ENCODE data around the gene XRCC4. TPM values are rescaled to one million over a fixed set of nuclear protein-coding genes. Genes with fewer than 3 reads are reported as not detected.

XRCC4 gene
- total and polyA plus RNA-seq, 2 of the 8 experiments (the other 6 are each of a cell fraction or from before 2014, with no cell fraction given): 3.0 to 8.3 TPM

DNA sequence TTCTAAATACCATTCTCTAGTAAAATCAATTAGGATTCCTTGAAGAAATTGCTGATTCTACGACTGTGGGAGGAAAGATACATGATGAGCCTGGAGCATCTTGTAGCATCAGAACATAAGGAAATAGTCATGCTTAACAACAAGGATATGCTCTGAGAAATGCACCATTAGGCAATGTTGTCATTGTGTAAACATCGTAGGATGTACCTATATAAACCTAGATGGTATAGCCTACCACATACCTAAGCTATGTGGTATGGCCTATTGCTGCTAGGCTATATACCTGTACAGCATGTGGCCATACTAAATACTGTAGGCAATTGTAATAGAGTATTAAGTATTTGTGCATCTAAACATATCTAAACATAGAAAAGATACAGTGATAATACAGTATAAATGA lies 316.8 kb downstream of the XRCC4 start:
- no peaks in the 10 kb centered on the region for H3K27me3 ChIP-seq (replicated peaks in 1 of 4; ENCODE audit: control insufficient read depth in 3 of 4, extremely low read depth in 1 of 4, insufficient read depth in 3 of 4, low read length in 3 of 4)
- POLR2A ChIA-PET (ENCODE audit: partially characterized antibody): no interaction called here
- no peak overlapping the region for H3K18ac ChIP-seq (ENCODE audit: extremely low read depth, low read length)
- no peak for FAIRE-seq
- no peak overlapping the region for H3K4me3 ChIP-seq (ENCODE audit: extremely low read depth in 1 of 4, insufficient read depth in 2 of 4, low read depth in 3 of 4, low read length in 4 of 4)
- no peak overlapping the region for H4K8ac ChIP-seq (ENCODE audit: extremely low read depth, insufficient read depth, low read length)
- no peaks in the 10 kb centered on the region for H3K79me1 ChIP-seq (ENCODE audit: low read depth, low read length)
- H3K4me2 ChIP-seq (ENCODE audit: insufficient read depth in 1 of 2, low read depth in 2 of 2, low read length in 2 of 2): no peak overlapping the region
- H2BK5ac ChIP-seq (ENCODE audit: low read depth, low read length): no peak overlapping the region
- no peak overlapping the region for H4K91ac ChIP-seq (replicated peaks; ENCODE audit: insufficient read length, low read length)
- CTCF ChIA-PET (ENCODE audit: partially characterized antibody): no interaction called here
- TF ChIP-seq ASH2L (IDR thresholded peaks at IDR 0.05; ENCODE audit: low read length) (no peak), POU5F1 (IDR thresholded peaks at IDR 0.05; ENCODE audit: low read depth, low read length) (no peak), GABPA (IDR thresholded peaks at IDR 0.05; ENCODE audit: borderline replicate concordance, insufficient read depth, low read length) (no peak), SIRT6 (IDR thresholded peaks at IDR 0.05; ENCODE audit: low read length) (no peak)
- TF ChIP-seq, protein P1, sequence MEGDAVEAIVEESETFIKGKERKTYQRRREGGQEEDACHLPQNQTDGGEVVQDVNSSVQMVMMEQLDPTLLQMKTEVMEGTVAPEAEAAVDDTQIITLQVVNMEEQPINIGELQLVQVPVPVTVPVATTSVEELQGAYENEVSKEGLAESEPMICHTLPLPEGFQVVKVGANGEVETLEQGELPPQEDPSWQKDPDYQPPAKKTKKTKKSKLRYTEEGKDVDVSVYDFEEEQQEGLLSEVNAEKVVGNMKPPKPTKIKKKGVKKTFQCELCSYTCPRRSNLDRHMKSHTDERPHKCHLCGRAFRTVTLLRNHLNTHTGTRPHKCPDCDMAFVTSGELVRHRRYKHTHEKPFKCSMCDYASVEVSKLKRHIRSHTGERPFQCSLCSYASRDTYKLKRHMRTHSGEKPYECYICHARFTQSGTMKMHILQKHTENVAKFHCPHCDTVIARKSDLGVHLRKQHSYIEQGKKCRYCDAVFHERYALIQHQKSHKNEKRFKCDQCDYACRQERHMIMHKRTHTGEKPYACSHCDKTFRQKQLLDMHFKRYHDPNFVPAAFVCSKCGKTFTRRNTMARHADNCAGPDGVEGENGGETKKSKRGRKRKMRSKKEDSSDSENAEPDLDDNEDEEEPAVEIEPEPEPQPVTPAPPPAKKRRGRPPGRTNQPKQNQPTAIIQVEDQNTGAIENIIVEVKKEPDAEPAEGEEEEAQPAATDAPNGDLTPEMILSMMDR (IDR thresholded peaks at IDR 0.05; ENCODE audit: control extremely low read depth in 1 of 3, insufficient read depth in 1 of 3, low read depth in 1 of 3, low read length in 3 of 3): no peak
- no peaks in the 10 kb centered on the region for H3K23me2 ChIP-seq (ENCODE audit: low read depth, low read length)
- no peak overlapping the region for H2BK20ac ChIP-seq (ENCODE audit: low read length)
- H3K36me3 ChIP-seq (ENCODE audit: control insufficient read depth in 2 of 4, insufficient read depth in 4 of 4, low read length in 3 of 4): no peaks in the 10 kb centered on the region
- H2BK120ac ChIP-seq (replicated peaks; ENCODE audit: low read depth, low read length): no peak overlapping the region
- H3K23ac ChIP-seq (ENCODE audit: insufficient read length): no peak overlapping the region
- no peak overlapping the region for H3K27ac ChIP-seq (ENCODE audit: low read depth, low read length)
- 98% methylated on average over 2 of the region's 2 CpGs; no CpG with 5 or more reads in 1 of the 2 experiments for WGBS, 2 experiments (ENCODE audit: extremely low coverage in 1 of 2, insufficient coverage in 1 of 2, insufficient read length in 1 of 2, insufficient replicate concordance in 2 of 2, low coverage in 1 of 2, low lambda C conversion rate in 2 of 2, missing lambda C conversion rate in 1 of 2)
- no peak overlapping the region for H3K14ac ChIP-seq (ENCODE audit: insufficient read length)
- H3K9ac ChIP-seq (replicated peaks in 1 of 4; ENCODE audit: extremely low read depth in 1 of 4, low read depth in 3 of 4, low read length in 3 of 4): no peak overlapping the region
- no peak overlapping the region for H3K56ac ChIP-seq (replicated peaks; ENCODE audit: insufficient read length, low read depth, low read length)
- no peak overlapping the region for H2AK5ac ChIP-seq (ENCODE audit: low read depth, low read length)
- H2BK15ac ChIP-seq (ENCODE audit: low read length): no peak overlapping the region
- no peaks in the 10 kb centered on the region for H3K9me3 ChIP-seq (ENCODE audit: insufficient read depth in 2 of 2, low read depth in 1 of 2, low read length in 1 of 2)
- H3K79me2 ChIP-seq (ENCODE audit: control insufficient read depth in 1 of 2, insufficient read depth in 2 of 2, low read length in 2 of 2): no peaks in the 10 kb centered on the region
- H4K20me1 ChIP-seq (replicated peaks in 1 of 2; ENCODE audit: control insufficient read depth in 1 of 2, insufficient read depth in 2 of 2, low read length in 2 of 2): no peaks in the 10 kb centered on the region
- no peak for DNase-seq (ENCODE audit: low read depth in 1 of 2, low spot score in 2 of 2)
- no peak overlapping the region for H3K4ac ChIP-seq (replicated peaks; ENCODE audit: insufficient read length, low read depth, low read length)
- no peaks in the 10 kb centered on the region for H3K4me1 ChIP-seq (replicated peaks in 1 of 4; ENCODE audit: control insufficient read depth in 3 of 4, insufficient read depth in 4 of 4, low read length in 3 of 4)
- no peak overlapping the region for H2AFZ ChIP-seq (ENCODE audit: low read length)
- no peak overlapping the region for H2BK12ac ChIP-seq (ENCODE audit: low read depth, low read length)
- no peak overlapping the region for H4K5ac ChIP-seq (ENCODE audit: insufficient read length, low read depth, low read length)
